ENCODE measurements around the gene YKT6.

Gene YKT6

DNA sequence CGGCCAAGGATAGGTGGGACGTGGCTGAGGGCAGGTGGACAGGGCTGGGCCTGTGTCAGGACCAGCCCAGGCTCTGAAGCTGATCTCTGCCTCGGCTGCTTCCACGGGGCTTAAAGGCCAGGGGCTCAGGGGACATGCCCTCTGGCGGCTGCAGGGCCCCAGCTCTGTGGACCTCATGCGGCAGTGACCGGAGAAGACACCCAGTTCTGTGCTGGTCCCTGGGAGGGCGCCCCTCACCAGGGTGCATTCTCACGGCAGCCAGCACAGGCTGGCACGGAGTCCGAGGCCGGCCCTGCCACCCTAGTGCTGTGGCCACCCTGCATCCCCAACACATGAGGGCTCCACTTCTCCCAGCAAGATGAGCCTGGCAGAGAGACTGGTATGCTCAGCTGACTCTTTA, 30.3 kb downstream of the YKT6 start:
- TF ChIP-seq POLR2AphosphoS5 (IDR thresholded peaks at IDR 0.05; ENCODE audit: low read depth, low read length) (no peak), SIN3A (IDR thresholded peaks at IDR 0.05; ENCODE audit: borderline replicate concordance, insufficient read depth, low read length) (no peak), FOXP2 (optimal IDR thresholded peaks at IDR 0.05; ENCODE audit: borderline replicate concordance, extremely low read depth, extremely low read length, insufficient read depth) (no peak)

GRCh38 chr7:44232396-44232795, 31.6 kb downstream of the YKT6 start:
- no peak for TF ChIP-seq FOXP2 (optimal IDR thresholded peaks at IDR 0.05; ENCODE audit: borderline replicate concordance, extremely low read depth, extremely low read length, insufficient read depth)

DNA sequence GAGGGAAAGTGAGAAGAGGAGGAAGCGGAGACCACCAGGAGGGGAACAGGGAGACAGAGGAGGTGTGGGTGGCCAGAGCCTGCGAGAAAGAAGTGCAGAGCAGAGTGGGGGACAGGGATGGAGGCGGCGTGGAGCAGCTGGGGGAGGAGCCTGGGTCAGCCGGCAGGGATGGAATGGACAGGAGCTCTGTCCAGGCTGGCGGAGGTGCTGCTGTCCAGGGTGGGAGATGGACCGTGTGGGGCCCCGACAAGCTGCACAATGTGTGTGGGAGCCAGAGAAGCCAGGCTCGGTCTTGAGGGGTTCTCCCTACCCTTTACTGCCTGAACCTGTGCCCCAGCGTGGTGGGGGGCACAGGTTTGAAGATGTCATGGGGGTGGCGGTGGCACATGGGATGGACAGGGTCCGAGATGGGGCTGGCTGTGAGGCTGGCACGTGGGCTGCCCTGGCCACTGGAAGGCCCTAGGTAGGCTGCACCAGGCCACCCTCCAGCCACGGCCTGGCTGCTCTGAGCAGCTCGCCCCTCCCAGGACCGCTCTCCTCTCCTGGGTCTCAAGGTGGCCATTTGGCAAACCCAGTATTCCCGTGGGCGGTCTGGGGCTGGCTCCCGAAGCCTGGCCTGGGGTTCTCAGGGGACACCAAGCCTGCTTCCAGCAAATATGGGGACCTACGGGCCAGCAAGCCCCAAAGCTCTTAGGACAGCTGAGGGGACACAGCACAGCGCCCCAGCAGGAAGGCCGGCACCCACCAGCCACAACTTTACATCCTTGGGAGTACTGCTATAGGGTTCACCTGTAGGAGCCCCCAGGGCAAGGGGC, 32.3 kb downstream of the YKT6 start:
- TF ChIP-seq FOXP2 (optimal IDR thresholded peaks at IDR 0.05; ENCODE audit: borderline replicate concordance, extremely low read depth, extremely low read length, insufficient read depth) (no peak), TAF1 (IDR thresholded peaks at IDR 0.05; ENCODE audit: borderline replicate concordance, insufficient read depth, low read length) (no peak), REST (IDR thresholded peaks at IDR 0.05; ENCODE audit: insufficient read depth in 1 of 2, low read depth in 2 of 2, low read length in 2 of 2) (peak in 1 of 2 experiments; percentile 28; a peak in 1 of 4 replicates)

DNA sequence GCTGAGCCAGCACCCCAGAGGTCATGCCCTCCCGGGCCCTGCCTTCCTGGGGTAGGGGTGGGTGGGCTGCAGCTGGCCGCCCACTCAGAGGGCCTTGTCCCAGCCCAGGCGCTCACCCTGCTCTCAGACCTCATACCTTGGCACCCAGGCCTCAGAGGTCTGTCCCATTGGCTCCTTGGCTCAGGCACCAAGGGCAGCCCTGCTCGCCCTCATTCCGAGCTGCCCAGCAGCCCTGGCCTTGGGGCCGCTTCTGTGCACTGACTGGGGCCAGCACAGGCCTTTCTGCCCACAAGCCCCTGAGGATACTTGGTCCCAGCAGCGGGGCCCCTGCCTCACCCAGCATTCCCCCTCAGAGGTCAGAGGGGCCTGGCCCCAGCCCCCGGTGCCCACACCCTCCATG, 34.3 kb downstream of the YKT6 start:
- TF ChIP-seq SIN3A (IDR thresholded peaks at IDR 0.05; ENCODE audit: borderline replicate concordance, insufficient read depth, low read length) (no peak), POLR2AphosphoS5 (IDR thresholded peaks at IDR 0.05; ENCODE audit: low read depth, low read length) (no peak), FOXP2 (optimal IDR thresholded peaks at IDR 0.05; ENCODE audit: borderline replicate concordance, extremely low read depth, extremely low read length, insufficient read depth) (no peak), REST (IDR thresholded peaks at IDR 0.05; ENCODE audit: insufficient read depth in 1 of 2, low read depth in 2 of 2, low read length in 2 of 2) (no peak), TAF1 (IDR thresholded peaks at IDR 0.05; ENCODE audit: borderline replicate concordance, insufficient read depth, low read length) (no peak)

DNA sequence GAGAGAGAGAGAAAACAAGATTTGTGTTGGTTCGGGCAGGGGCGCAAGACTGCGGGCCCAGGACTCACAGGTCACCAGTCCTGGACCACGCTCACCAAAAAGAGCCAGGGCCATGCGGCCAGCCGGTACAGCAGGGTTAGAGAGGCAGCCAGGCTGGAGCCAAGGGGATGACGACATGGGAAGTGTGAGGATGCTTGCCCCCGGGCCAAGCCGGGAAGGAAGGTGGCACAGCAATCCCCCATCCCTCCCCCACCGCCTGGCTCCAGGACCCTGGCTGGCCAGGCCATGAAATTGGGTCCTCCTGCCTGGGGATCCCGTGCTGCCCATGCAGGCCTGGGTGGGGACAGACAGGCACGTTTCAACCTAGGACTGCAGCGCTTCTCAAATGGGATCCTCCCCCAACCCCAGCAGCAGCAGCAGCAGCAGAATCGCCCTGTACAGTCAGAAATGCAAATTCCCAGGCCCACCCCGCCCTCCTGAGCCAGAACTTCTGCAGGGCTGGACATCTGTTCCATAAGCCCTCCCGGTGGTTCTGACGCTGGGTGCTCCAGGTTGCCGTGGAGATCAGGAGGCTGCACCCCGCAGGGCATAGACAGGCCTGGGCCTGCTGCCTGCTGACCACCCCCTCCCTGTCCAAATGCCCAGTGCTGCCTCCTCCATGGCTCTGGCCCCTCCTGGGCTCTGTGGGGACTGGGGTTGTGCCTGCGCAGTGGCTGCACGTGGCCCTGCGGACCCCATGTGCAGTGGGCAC, 35.0 kb downstream of the YKT6 start:
- TF ChIP-seq FOXP2 (optimal IDR thresholded peaks at IDR 0.05; ENCODE audit: borderline replicate concordance, extremely low read depth, extremely low read length, insufficient read depth), result no peak
- no peak for TF ChIP-seq SIN3A (IDR thresholded peaks at IDR 0.05; ENCODE audit: borderline replicate concordance, insufficient read depth, low read length)
- no peak for TF ChIP-seq POLR2AphosphoS5 (IDR thresholded peaks at IDR 0.05; ENCODE audit: low read depth, low read length)
- TF ChIP-seq REST (IDR thresholded peaks at IDR 0.05; ENCODE audit: insufficient read depth in 1 of 2, low read depth in 2 of 2, low read length in 2 of 2), result no peak
- no peak for TF ChIP-seq TAF1 (IDR thresholded peaks at IDR 0.05; ENCODE audit: borderline replicate concordance, insufficient read depth, low read length)

GRCh38 chr7:44236333-44236728, 35.6 kb downstream of the YKT6 start:
- TF ChIP-seq FOXP2 (optimal IDR thresholded peaks at IDR 0.05; ENCODE audit: borderline replicate concordance, extremely low read depth, extremely low read length, insufficient read depth) (no peak), POLR2AphosphoS5 (IDR thresholded peaks at IDR 0.05; ENCODE audit: low read depth, low read length) (no peak), REST (IDR thresholded peaks at IDR 0.05; ENCODE audit: insufficient read depth in 1 of 2, low read depth in 2 of 2, low read length in 2 of 2) (no peak), SIN3A (IDR thresholded peaks at IDR 0.05; ENCODE audit: borderline replicate concordance, insufficient read depth, low read length) (no peak), TAF1 (IDR thresholded peaks at IDR 0.05; ENCODE audit: borderline replicate concordance, insufficient read depth, low read length) (no peak)

Measured in PFSK-1 (cell line).